Ascending aorta (tissue), 2 donors: Measurements from ENCODE around the gene ZNF296. TPM values are rescaled to one million over a fixed set of nuclear protein-coding genes. Genes with fewer than 3 reads are reported as not detected.
A peak's percentile ranks its signal among the peaks of the same experiment; 100 is the strongest.

Experiments
- DNase-seq, 2 donors: peaks; one replicate each; pipeline ENCODE4 v3.0.0-alpha.2; 2019; ENCODE audit warnings: low spot score in 2 of 2
- H3K27ac ChIP-seq, 2 donors: fragments of 200-600 bp; sonication (generic); one replicate each; pipeline ENCODE4 v1.5.1; 2016 to 2017; ENCODE audit warnings: mild to moderate bottlenecking in 1 of 2
- H3K27me3 ChIP-seq: fragments of 200-600 bp; sonication (generic); one replicate; pipeline ENCODE4 v1.5.1; 2017
- H3K36me3 ChIP-seq, 2 donors: fragments of 200-600 bp; sonication (generic); one replicate each; pipeline ENCODE4 v1.5.1; 2016
- H3K4me1 ChIP-seq, 2 donors: fragments of 200-600 bp; sonication (generic); one replicate each; pipeline ENCODE4 v1.5.1; 2016 to 2017; ENCODE audit warnings: mild to moderate bottlenecking in 1 of 2
- H3K4me3 ChIP-seq, 2 donors: fragments of 200-600 bp; sonication (generic); one replicate each; pipeline ENCODE4 v1.5.1; 2016 to 2017; ENCODE audit warnings: mild to moderate bottlenecking in 1 of 2
- H3K9me3 ChIP-seq, 2 donors: fragments of 200-600 bp; sonication (generic); one replicate each; pipeline ENCODE4 v1.5.1; 2016
- intact Hi-C: fragments of 100-400 bp; cut with DNase I; formaldehyde crosslinking; loops from one replicate; pipeline ENCODE4 v1.15.1; 2023
- total RNA-seq: library from RNA; depleted of rRNA; stranded (reverse); fragments of >200 nt; gene quantifications from one replicate; pipeline ENCODE4 v1.1.0, GENCODE V29; 2016
- TF ChIP-seq, protein P1 (sequence below), 3 experiments: fragments of 200-600 bp in 2 of 3; fragments of 450-650 bp in 1 of 3; sonication (generic) in 2 of 3; IDR thresholded peaks; one replicate each; pipeline ENCODE4 v1.5.1; 2016 to 2019; ENCODE audit warnings: antibody characterized with exemption in 3 of 3, mild to moderate bottlenecking in 1 of 3, moderate library complexity in 1 of 3

Gene ZNF296
- total RNA-seq, 1 donor from 2014 or later, result not detected

GRCh38 chr19:45078390-45079062 lies 2.2 kb upstream of the ZNF296 start:
- H3K36me3 ChIP-seq, result peaks cover 0 to 8% of the 10 kb centered on the region in 2 donors
- no peak for DNase-seq
- no peaks in the 10 kb centered on the region for H3K27me3 ChIP-seq
- intact Hi-C loops, result loop anchor here (1.0 to 2.0 kb wide), 2 partner anchors 13 to 40 kb away; partner anchors contain the start of gene CLASRP
- H3K4me1 ChIP-seq, result peaks cover 7 to 10% of the 10 kb centered on the region in 2 donors
- H3K4me3 ChIP-seq, result peak overlapping the region; percentile 86 to 91
- H3K9me3 ChIP-seq, result no peaks in the 10 kb centered on the region
- H3K27ac ChIP-seq, result no peak overlapping the region
- TF ChIP-seq, protein P1, sequence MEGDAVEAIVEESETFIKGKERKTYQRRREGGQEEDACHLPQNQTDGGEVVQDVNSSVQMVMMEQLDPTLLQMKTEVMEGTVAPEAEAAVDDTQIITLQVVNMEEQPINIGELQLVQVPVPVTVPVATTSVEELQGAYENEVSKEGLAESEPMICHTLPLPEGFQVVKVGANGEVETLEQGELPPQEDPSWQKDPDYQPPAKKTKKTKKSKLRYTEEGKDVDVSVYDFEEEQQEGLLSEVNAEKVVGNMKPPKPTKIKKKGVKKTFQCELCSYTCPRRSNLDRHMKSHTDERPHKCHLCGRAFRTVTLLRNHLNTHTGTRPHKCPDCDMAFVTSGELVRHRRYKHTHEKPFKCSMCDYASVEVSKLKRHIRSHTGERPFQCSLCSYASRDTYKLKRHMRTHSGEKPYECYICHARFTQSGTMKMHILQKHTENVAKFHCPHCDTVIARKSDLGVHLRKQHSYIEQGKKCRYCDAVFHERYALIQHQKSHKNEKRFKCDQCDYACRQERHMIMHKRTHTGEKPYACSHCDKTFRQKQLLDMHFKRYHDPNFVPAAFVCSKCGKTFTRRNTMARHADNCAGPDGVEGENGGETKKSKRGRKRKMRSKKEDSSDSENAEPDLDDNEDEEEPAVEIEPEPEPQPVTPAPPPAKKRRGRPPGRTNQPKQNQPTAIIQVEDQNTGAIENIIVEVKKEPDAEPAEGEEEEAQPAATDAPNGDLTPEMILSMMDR (IDR thresholded peaks at IDR 0.05), result no peak

DNA sequence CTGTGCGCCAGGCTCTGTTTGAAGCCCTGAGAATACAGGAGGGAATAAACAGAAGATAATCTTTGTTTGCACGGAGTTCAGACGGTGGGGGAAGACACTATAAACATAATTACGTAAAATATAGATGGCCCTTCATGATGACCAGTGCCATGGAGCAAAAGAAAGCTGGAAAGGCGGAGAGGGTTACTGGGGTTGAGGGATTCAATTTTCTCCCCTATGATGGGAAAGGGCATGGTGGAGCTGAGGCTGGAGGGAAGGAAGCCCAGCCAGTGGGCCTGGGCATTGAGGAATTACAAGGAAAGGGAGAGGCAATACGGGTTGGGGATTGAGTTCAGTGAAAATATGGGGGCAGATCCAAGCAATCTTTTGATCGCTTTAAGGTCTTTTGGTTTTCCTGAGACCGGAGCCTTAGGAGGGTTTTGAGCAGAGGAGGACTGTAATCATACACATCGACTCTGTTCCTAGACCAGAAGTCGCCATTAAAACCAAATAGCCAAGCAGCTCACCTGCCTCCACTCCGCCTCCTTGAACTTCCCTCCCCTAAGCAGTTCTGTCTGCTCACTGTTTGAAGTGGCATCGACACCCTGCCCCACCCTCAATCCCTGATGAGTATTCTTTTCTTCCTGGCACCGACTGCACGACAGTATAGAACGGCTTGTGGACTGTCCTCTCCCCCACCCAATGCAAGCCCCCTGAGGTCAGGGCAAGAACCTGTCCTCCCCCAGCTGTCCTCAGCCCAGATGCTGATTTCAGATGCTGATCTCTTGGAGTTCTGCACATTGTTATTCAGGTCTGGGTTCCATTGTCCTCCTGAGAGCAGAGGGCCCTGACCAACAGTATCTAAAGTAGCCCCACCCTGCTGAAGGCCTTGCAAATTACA lies 813 bp upstream of the ZNF296 start:
- H3K4me1 ChIP-seq, result peaks cover 7 to 10% of the 10 kb centered on the region in 2 donors
- no peaks in the 10 kb centered on the region for H3K9me3 ChIP-seq
- peaks cover 3 to 6% of the 10 kb centered on the region in 2 donors for H3K36me3 ChIP-seq
- TF ChIP-seq, protein P1 (IDR thresholded peaks at IDR 0.05), result no peak
- H3K27ac ChIP-seq, result no peak overlapping the region
- no peak for DNase-seq
- intact Hi-C loops, result no loop called here
- H3K27me3 ChIP-seq, result no peaks in the 10 kb centered on the region
- peak overlapping the region; percentile 12 to 62 for H3K4me3 ChIP-seq

- DNase-seq, result peak; percentile 47 to 77
- Histone ChIP-seq H3K4me1 (peaks cover 7 to 10% of the 10 kb centered on the region in 2 donors), H3K9me3 (no peaks in the 10 kb centered on the region), H3K27ac (peak overlapping the region; percentile 27 to 43), H3K27me3 (no peaks in the 10 kb centered on the region), H3K36me3 (peaks cover 9 to 15% of the 10 kb centered on the region in 2 donors), H3K4me3 (peak overlapping the region; percentile 12 to 62)
- intact Hi-C loops, result no loop called here
- TF ChIP-seq, protein P1 (IDR thresholded peaks at IDR 0.05), result no peak
These were observed 813 bp downstream of the ZNF296 start for GRCh38 chr19:45075301-45076028.

GRCh38 chr19:45074744-45075300 lies 1.5 kb downstream of the ZNF296 start:
- Histone ChIP-seq H3K36me3 (peaks cover 16 to 22% of the 10 kb centered on the region in 2 donors), H3K27me3 (no peaks in the 10 kb centered on the region), H3K9me3 (no peaks in the 10 kb centered on the region), H3K4me3 (peak overlapping the region in 1 of 2 donors; percentile 62), H3K27ac (peak overlapping the region; percentile 27 to 43), H3K4me1 (peaks cover 2 to 4% of the 10 kb centered on the region in 2 donors)
- TF ChIP-seq, protein P1 (IDR thresholded peaks at IDR 0.05), result no peak
- intact Hi-C loops, result no loop called here
- no peak for DNase-seq
